Activated T-cell treated with anti-CD3 and anti-CD28 coated beads, Interleukin-2, amount 50 U/mL, for 48 hours (primary cell): ENCODE results near the gene CANT1.
A peak's percentile ranks its signal among the peaks of the same experiment; 100 is the strongest.

ENCODE experiments used
- DNase-seq, 2 experiments: peaks; one replicate each; pipeline ENCODE4 v3.0.0-alpha.2; 2020

Gene CANT1

GRCh38 chr17:79009397-79010303, at the start of gene CANT1:
CANT1 (minus strand) TSS chr17:79009764; CDS start chr17:78997622, 12,142 bp downstream.
- peak; percentile 85 to 90 for DNase-seq

GRCh38 chr17:79057737-79058385, 48.3 kb upstream of the CANT1 start:
- no peak for DNase-seq

- no peak for DNase-seq
Observed at GRCh38 chr17:79055197-79055596, 45.6 kb upstream of the CANT1 start.

- no peak for DNase-seq
Observed at GRCh38 chr17:79054200-79054960, 44.8 kb upstream of the CANT1 start.

- DNase-seq: no peak
Observed at GRCh38 chr17:79053251-79053925, 43.8 kb upstream of the CANT1 start.

- no peak for DNase-seq
Observed at GRCh38 chr17:79052131-79052530, 42.6 kb upstream of the CANT1 start.

- no peak for DNase-seq
Observed at GRCh38 chr17:79051306-79051705, 41.7 kb upstream of the CANT1 start.

GRCh38 chr17:79050551-79050950, 41.0 kb upstream of the CANT1 start:
- no peak for DNase-seq

- no peak for DNase-seq
Observed at GRCh38 chr17:79049821-79050220, 40.3 kb upstream of the CANT1 start.

GRCh38 chr17:79048826-79049755, 39.5 kb upstream of the CANT1 start:
- DNase-seq: no peak

GRCh38 chr17:79047923-79048825, 38.6 kb upstream of the CANT1 start:
- DNase-seq: no peak

- DNase-seq: no peak
Observed at GRCh38 chr17:79047291-79047920, 37.8 kb upstream of the CANT1 start.

GRCh38 chr17:79046916-79047280, 37.3 kb upstream of the CANT1 start:
- no peak for DNase-seq

GRCh38 chr17:79046197-79046915, 36.8 kb upstream of the CANT1 start:
- no peak for DNase-seq

- DNase-seq: peak; percentile 75 to 81
Observed at GRCh38 chr17:79045842-79046196, 36.3 kb upstream of the CANT1 start.

GRCh38 chr17:79045001-79045729, 35.6 kb upstream of the CANT1 start:
- no peak for DNase-seq

GRCh38 chr17:79044462-79044861, 34.9 kb upstream of the CANT1 start:
- no peak for DNase-seq

- no peak for DNase-seq
Observed at GRCh38 chr17:79043931-79044320, 34.4 kb upstream of the CANT1 start.
